Kidney glomerular epithelial cell (primary cell): ENCODE data around the gene SNRNP48.

Source experiments
- DNase-seq: peaks from one replicate; lab custom pipeline; 2025; lab: John Stamatoyannopoulos, UW

The SNRNP48 gene

GRCh38 chr6:7642791-7643190 lies 52.8 kb downstream of the SNRNP48 start:
- no peak for DNase-seq

- no peak for DNase-seq
These were observed 54.4 kb downstream of the SNRNP48 start for GRCh38 chr6:7644417-7644816.

DNA sequence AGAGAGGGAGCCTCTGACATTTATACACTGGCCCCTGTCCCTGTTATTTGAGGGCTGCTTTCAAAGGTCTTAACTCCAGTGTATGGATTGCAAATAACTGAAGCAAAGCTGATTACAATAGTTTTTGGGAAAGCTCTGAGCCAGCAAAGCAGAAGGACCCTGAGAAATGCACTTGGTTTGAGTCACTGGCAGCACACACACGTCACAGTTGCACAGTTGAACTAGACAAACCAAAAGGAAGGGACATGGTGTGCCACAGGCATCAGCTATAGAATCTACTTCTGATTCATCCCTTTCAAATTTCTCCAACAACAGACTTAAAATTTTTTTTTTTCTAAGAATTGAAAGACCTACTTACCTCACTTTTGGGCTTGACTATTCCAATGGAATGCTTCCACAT lies 56.4 kb downstream of the SNRNP48 start:
- DNase-seq: no peak

GRCh38 chr6:7647504-7647903 lies 57.5 kb downstream of the SNRNP48 start:
- DNase-seq: no peak

DNA sequence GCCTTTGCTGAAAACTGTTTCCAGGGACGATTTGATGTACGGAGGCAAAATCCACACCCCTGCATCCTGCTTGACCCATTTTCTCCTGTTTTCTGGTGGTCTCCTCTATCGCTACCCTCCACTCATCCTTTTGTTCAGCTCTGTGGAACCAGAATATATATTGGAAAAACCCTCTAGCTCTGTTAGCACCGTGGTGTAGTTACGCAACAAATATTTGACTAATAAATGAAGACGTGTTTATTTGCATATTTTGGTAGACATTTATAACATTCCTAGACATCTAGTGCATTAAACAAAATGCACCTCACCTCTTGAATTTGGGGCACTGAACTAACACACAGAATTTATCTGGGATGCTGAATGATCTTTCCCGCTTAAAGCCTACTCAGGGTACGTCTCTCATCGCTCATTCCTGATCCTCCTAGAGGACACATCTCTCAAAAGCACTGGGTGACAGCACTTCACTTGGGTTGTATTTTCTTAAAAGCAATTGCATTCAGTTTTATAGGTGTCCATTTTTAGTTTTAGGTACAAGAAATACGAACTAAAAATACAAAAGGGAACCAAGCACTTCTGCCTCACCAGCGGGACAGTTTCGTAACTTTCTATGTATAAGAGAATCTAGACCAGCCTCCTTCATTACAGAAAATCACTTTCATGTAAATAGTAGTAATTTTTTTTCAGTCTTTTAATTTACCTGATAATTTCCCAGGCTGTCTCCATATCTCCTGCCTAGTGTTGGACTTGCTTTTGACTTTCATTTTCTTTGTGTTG lies 59.2 kb downstream of the SNRNP48 start:
- no peak for DNase-seq

- no peak for DNase-seq
These were observed 60.9 kb downstream of the SNRNP48 start for GRCh38 chr6:7650878-7651277.

- DNase-seq: no peak
These were observed 63.0 kb downstream of the SNRNP48 start for GRCh38 chr6:7652957-7653356.

DNA sequence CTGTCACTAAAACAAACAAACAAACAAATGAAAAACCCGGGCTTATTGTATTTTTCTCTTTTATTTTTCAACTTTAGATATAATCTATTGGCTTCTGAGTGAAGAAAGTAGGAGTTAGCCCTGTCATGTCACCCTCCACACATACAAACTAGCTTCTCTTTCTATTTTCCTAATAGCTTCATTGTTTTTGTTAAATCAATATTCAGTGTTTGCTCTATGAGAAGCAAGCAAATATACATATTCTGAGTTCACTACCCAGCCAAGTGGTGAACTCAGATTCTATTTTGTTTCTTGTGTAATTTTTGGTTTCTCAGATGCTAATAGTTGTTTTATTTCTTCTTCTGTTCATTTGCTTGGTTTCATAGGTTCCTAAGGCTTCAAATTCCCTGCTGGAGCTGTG lies 66.4 kb downstream of the SNRNP48 start:
- no peak for DNase-seq

DNA sequence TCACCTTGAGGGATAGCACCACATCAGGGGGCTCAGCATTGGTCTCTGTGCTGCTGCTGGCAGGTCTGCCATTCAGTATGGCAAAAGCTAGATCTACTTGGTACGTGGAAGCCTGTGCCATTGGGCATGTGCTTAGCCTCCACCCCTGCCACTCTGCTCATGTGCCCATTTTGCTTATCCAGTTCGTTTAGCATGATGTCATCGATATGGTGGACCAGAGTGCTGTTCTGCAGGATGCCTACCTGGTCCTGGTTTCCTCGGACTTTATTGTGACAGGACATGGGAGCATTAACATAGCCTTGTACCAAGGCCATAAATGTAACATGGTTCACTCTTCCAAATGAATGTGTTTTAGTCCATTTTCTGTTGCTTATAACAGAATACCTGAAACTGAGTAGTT lies 68.5 kb downstream of the SNRNP48 start:
- DNase-seq: no peak

GRCh38 chr6:7661364-7661763 lies 71.4 kb downstream of the SNRNP48 start:
- no peak for DNase-seq
